ENCODE data around the gene TOMM40L. TPM values are rescaled to one million over a fixed set of nuclear protein-coding genes. Genes with fewer than 3 reads are reported as not detected.

The TOMM40L gene
- polyA plus RNA-seq, 3 donors from 2014 or later = 7.9 to 11.3 (median 11.1) TPM

- H3K36me3 Mint-ChIP-seq = peaks cover 6 to 14% (median 7%) of the 10 kb centered on the region in 3 donors
- peak overlapping the region in 4 of 5 donors; percentile 3 to 94 (median 48) for H3K4me3 Mint-ChIP-seq
- H3K9me3 Mint-ChIP-seq = no peaks in the 10 kb centered on the region
- peak overlapping the region; percentile 83 to 98 (median 96) for H3K27ac Mint-ChIP-seq
- H3K4me1 Mint-ChIP-seq = peaks cover 62 to 75% of the 10 kb centered on the region in 2 donors
- no peak for DNase-seq
- H3K27me3 Mint-ChIP-seq (ENCODE audit: low read depth in 3 of 3) = peaks cover 0 to 8% (median 5%) of the 10 kb centered on the region in 3 donors
Measured at GRCh38 chr1:161200421-161200991, 25.4 kb upstream of the TOMM40L start.

GRCh38 chr1:161200992-161201835, 24.6 kb upstream of the TOMM40L start:
- peak overlapping the region; percentile 94 to 96 (median 94) for H3K4me3 Mint-ChIP-seq
- DNase-seq = no peak
- H3K4me1 Mint-ChIP-seq = peaks cover 62 to 73% of the 10 kb centered on the region in 2 donors
- H3K27me3 Mint-ChIP-seq (ENCODE audit: low read depth in 3 of 3) = peaks cover 0 to 8% (median 5%) of the 10 kb centered on the region in 3 donors
- peak overlapping the region; percentile 96 to 98 (median 98) for H3K27ac Mint-ChIP-seq
- H3K9me3 Mint-ChIP-seq = no peaks in the 10 kb centered on the region
- H3K36me3 Mint-ChIP-seq = peaks cover 6 to 20% (median 10%) of the 10 kb centered on the region in 3 donors

- no peaks in the 10 kb centered on the region for H3K9me3 Mint-ChIP-seq
- peak within 1 kb of the TSS; percentile 96 to 98 (median 98) for H3K27ac Mint-ChIP-seq
- peaks cover 64 to 67% of the 10 kb centered on the region in 2 donors for H3K4me1 Mint-ChIP-seq
- H3K27me3 Mint-ChIP-seq (ENCODE audit: low read depth in 3 of 3) = peaks cover 0 to 8% (median 5%) of the 10 kb centered on the region in 3 donors
- peak; percentile 93 to 95 (median 94) for DNase-seq
- peaks cover 6 to 27% (median 13%) of the 10 kb centered on the region in 3 donors for H3K36me3 Mint-ChIP-seq
- H3K4me3 Mint-ChIP-seq = peak within 1 kb of the TSS; percentile 94 to 96 (median 94)
Measured at GRCh38 chr1:161201836-161202712, 23.8 kb upstream of the TOMM40L start, which contains the start of gene NDUFS2. Gene NDUFS2, plus strand, starts transcription at chr1:161202367. Its CDS starts 19 bp downstream, at chr1:161202386.

GRCh38 chr1:161206411-161207140, 19.3 kb upstream of the TOMM40L start:
- Mint-ChIP-seq H3K27me3 (ENCODE audit: low read depth in 3 of 3) (peaks cover 0 to 6% (median 0%) of the 10 kb centered on the region in 3 donors), H3K36me3 (peaks cover 13 to 45% (median 24%) of the 10 kb centered on the region in 3 donors), H3K9me3 (no peaks in the 10 kb centered on the region), H3K27ac (peak overlapping the region in 2 of 6 donors; percentile 34 to 35), H3K4me1 (peaks cover 54 to 67% of the 10 kb centered on the region in 2 donors), H3K4me3 (no peak overlapping the region)
- no peak for DNase-seq

- no peaks in the 10 kb centered on the region for H3K9me3 Mint-ChIP-seq
- peaks cover 49 to 61% of the 10 kb centered on the region in 2 donors for H3K4me1 Mint-ChIP-seq
- no peak overlapping the region for H3K27ac Mint-ChIP-seq
- peaks cover 13 to 51% (median 29%) of the 10 kb centered on the region in 3 donors for H3K36me3 Mint-ChIP-seq
- no peak for DNase-seq
- H3K4me3 Mint-ChIP-seq = no peak overlapping the region
- peaks cover 0 to 3% (median 0%) of the 10 kb centered on the region in 3 donors for H3K27me3 Mint-ChIP-seq (ENCODE audit: low read depth in 3 of 3)
Measured at GRCh38 chr1:161207173-161207572, 18.7 kb upstream of the TOMM40L start.

- Mint-ChIP-seq H3K27me3 (ENCODE audit: low read depth in 3 of 3) (peaks cover 0 to 2% (median under 1%) of the 10 kb centered on the region in 3 donors), H3K36me3 (peaks cover 23 to 66% (median 37%) of the 10 kb centered on the region in 3 donors), H3K9me3 (no peaks in the 10 kb centered on the region), H3K4me3 (peak overlapping the region in 1 of 5 donors; percentile 10), H3K4me1 (peaks cover 40 to 55% of the 10 kb centered on the region in 2 donors), H3K27ac (peak overlapping the region; percentile 56 to 95 (median 78))
- peak; percentile 79 to 80 (median 80) for DNase-seq
Measured at GRCh38 chr1:161209790-161210409, 16.0 kb upstream of the TOMM40L start.

- Mint-ChIP-seq H3K27ac (peak overlapping the region; percentile 96 to 100 (median 98)), H3K4me3 (peak overlapping the region; percentile 92 to 98 (median 97)), H3K9me3 (no peaks in the 10 kb centered on the region), H3K36me3 (peaks cover 30 to 62% (median 30%) of the 10 kb centered on the region in 3 donors), H3K4me1 (peaks cover 63 to 71% of the 10 kb centered on the region in 2 donors), H3K27me3 (ENCODE audit: low read depth in 3 of 3) (peaks cover 0 to 14% (median 13%) of the 10 kb centered on the region in 3 donors)
- no peak for DNase-seq
Measured at GRCh38 chr1:161214369-161214768, 11.5 kb upstream of the TOMM40L start.

- peak; percentile 45 to 50 (median 45) for DNase-seq
Measured at GRCh38 chr1:161215076-161215475, 10.8 kb upstream of the TOMM40L start, which contains the start of gene FCER1G. Gene FCER1G, plus strand, starts transcription at chr1:161215295. Its CDS starts 27 bp downstream, at chr1:161215322.

GRCh38 chr1:161216945-161217712, 8.7 kb upstream of the TOMM40L start:
- Mint-ChIP-seq H3K9me3 (no peaks in the 10 kb centered on the region), H3K27me3 (ENCODE audit: low read depth in 3 of 3) (peaks cover 0 to 14% (median 11%) of the 10 kb centered on the region in 3 donors), H3K4me1 (peaks cover 65 to 71% of the 10 kb centered on the region in 2 donors), H3K27ac (peak overlapping the region; percentile 96 to 100 (median 98)), H3K4me3 (peak overlapping the region; percentile 92 to 98 (median 97)), H3K36me3 (peaks cover 20 to 54% (median 31%) of the 10 kb centered on the region in 3 donors)
- peak; percentile 81 to 86 (median 84) for DNase-seq

More at GRCh38 chr1:161215076-161215475, 10.8 kb upstream of the TOMM40L start, which contains the start of gene FCER1G:
- Mint-ChIP-seq H3K9me3 (no peaks in the 10 kb centered on the region), H3K27me3 (ENCODE audit: low read depth in 3 of 3) (peaks cover 0 to 14% (median 11%) of the 10 kb centered on the region in 3 donors), H3K27ac (peak within 1 kb of the TSS; percentile 96 to 100 (median 98)), H3K4me3 (peak within 1 kb of the TSS; percentile 92 to 98 (median 97)), H3K36me3 (peaks cover 26 to 62% (median 32%) of the 10 kb centered on the region in 3 donors), H3K4me1 (peaks cover 63 to 71% of the 10 kb centered on the region in 2 donors)

- H3K9me3 Mint-ChIP-seq = no peaks in the 10 kb centered on the region
- H3K4me3 Mint-ChIP-seq = peak overlapping the region; percentile 92 to 98 (median 97)
- peak overlapping the region; percentile 96 to 100 (median 98) for H3K27ac Mint-ChIP-seq
- peaks cover 17 to 52% (median 31%) of the 10 kb centered on the region in 3 donors for H3K36me3 Mint-ChIP-seq
- H3K4me1 Mint-ChIP-seq = peaks cover 67 to 73% of the 10 kb centered on the region in 2 donors
- H3K27me3 Mint-ChIP-seq (ENCODE audit: low read depth in 3 of 3) = peaks cover 0 to 16% (median 11%) of the 10 kb centered on the region in 3 donors
- no peak for DNase-seq
Measured at GRCh38 chr1:161217831-161218230, 8.0 kb upstream of the TOMM40L start.
